ENCODE measurements around the gene FGF1. TPM values are rescaled to one million over a fixed set of nuclear protein-coding genes. Genes with fewer than 3 reads are reported as not detected.

Gene FGF1
- total and polyA plus RNA-seq, 2 of the 4 experiments (the other 2 are of a cell fraction), result 7.6 to 7.7 TPM

- WGBS, 2 experiments (ENCODE audit: extremely low coverage in 2 of 2, insufficient read length in 1 of 2), result no CpG with 5 or more reads among the region's 5 CpGs
- Histone ChIP-seq H3K4me3 (ENCODE audit: insufficient read depth, low read depth, low read length) (no peak overlapping the region), H2AK9ac (replicated peaks; ENCODE audit: low read depth, low read length, poor library complexity) (peak overlapping the region; percentile 74), H2BK20ac (ENCODE audit: low read depth, low read length) (peak overlapping the region; percentile 90), H3K4ac (ENCODE audit: low read depth, low read length) (peak overlapping the region; percentile 28; the same call in 1 of the 2 replicates), H3K14ac (replicated peaks; ENCODE audit: low read depth, low read length) (peak overlapping the region; percentile 30; the same call in 1 of the 2 replicates), H3K36me3 (ENCODE audit: control insufficient read depth, insufficient read depth, low read length) (no peaks in the 10 kb centered on the region), H3K27me3 (ENCODE audit: control insufficient read depth, insufficient read depth, low read length) (no peaks in the 10 kb centered on the region), H2AFZ (replicated peaks; ENCODE audit: low read length, poor library complexity) (peak overlapping the region; percentile 79), H3K56ac (ENCODE audit: extremely low read depth, insufficient read depth, low read length) (no peak overlapping the region; the same call in 1 of the 2 replicates), H4K5ac (ENCODE audit: low read depth, low read length) (no peak overlapping the region), H4K20me1 (ENCODE audit: insufficient read depth, low read length) (no peaks in the 10 kb centered on the region), H3K79me1 (ENCODE audit: low read depth in 1 of 2, low read length in 2 of 2) (peaks cover 0 to 38% of the 10 kb centered on the region in 2 experiments; a peak in 2 of 4 replicates), H3K27ac (ENCODE audit: insufficient read depth, low read length) (no peak overlapping the region), H3K9me3 (ENCODE audit: control insufficient read depth, insufficient read depth, low read length) (no peaks in the 10 kb centered on the region), H3K9me1 (ENCODE audit: insufficient read depth, low read length) (peaks cover 17% of the 10 kb centered on the region), H2BK15ac (ENCODE audit: low read depth, low read length) (peak overlapping the region; percentile 49; the same call in 1 of the 3 replicates), H2BK120ac (ENCODE audit: low read depth, low read length) (peak overlapping the region; percentile 73), H3K4me2 (ENCODE audit: low read depth, low read length) (no peak overlapping the region), H4K8ac (ENCODE audit: low read depth in 2 of 2, low read length in 2 of 2) (peak overlapping the region in 1 of 2 experiments; percentile 88; a peak in 2 of 4 replicates), H3K9ac (ENCODE audit: low read depth, low read length) (no peak overlapping the region), H2AK5ac (ENCODE audit: low read depth, low read length) (peak overlapping the region; percentile 40; the same call in 1 of the 2 replicates), H3K18ac (ENCODE audit: low read depth, low read length) (no peak overlapping the region), H4K91ac (ENCODE audit: insufficient read depth, low read depth, low read length) (peak overlapping the region; percentile 41; the same call in 1 of the 2 replicates), H3K4me1 (ENCODE audit: control insufficient read depth, insufficient read depth, low read length) (peaks cover 17% of the 10 kb centered on the region), H2BK5ac (ENCODE audit: low read depth, low read length, poor library complexity, severe bottlenecking) (peak overlapping the region; percentile 25), H3K23ac (ENCODE audit: low read depth, low read length) (no peak overlapping the region)
- POLR2A ChIA-PET (ENCODE audit: unreplicated experiment), result no interaction called here
- CTCF ChIA-PET, result interaction anchor here (0.6 to 3.0 kb wide), 13 partner anchors 9 to 401 kb away, joined by 3 to 15 read pairs (median 4); partner anchors contain the start of gene SPRY4
- no TSS peak for BruUV-seq (replicated peaks)
- in situ Hi-C loops (cut with MboI; ENCODE audit: low sequenced_read_pairs) (loop anchor here (5.0 kb wide), 2 partner anchors 227 to 392 kb away; no protein-coding TSS in a partner anchor), intact Hi-C loops (cut with micrococcal nuclease) (loop anchor here (1.0 to 10.0 kb wide), 7 partner anchors 104 to 537 kb away; partner anchors contain the start of gene GNPDA1), dilution Hi-C loops (cut with HindIII; ENCODE audit: low sequenced_read_pairs, unreplicated experiment) (loop anchor here (25.0 kb wide), 1 partner anchor 412 kb away; no protein-coding TSS in a partner anchor)
- ATAC-seq (ENCODE audit: low read depth) (peak; percentile 92), DNase-seq (peak; percentile 97)
- TF ChIP-seq RFX5 (IDR thresholded peaks at IDR 0.05; ENCODE audit: low read depth, low read length), result no peak
- no peak for TF ChIP-seq MXI1 (IDR thresholded peaks at IDR 0.05; ENCODE audit: borderline replicate concordance, low read depth, low read length)
- TF ChIP-seq RCOR1 (IDR thresholded peaks at IDR 0.05; ENCODE audit: insufficient replicate concordance, low read length), result peak; percentile 69
- TF ChIP-seq CHD1 (IDR thresholded peaks at IDR 0.05; ENCODE audit: low read depth, low read length), result no peak
- 0 out of 2 replicates have a peak, but pooled peaks have one; percentile 8 for TF ChIP-seq FOS (IDR thresholded peaks at IDR 0.05; ENCODE audit: low read depth, low read length)
- TF ChIP-seq POLR2A (IDR thresholded peaks at IDR 0.05; ENCODE audit: low read depth, low read length), result 0 out of 2 replicates have a peak, but pooled peaks have one; percentile 40
- no peak for TF ChIP-seq MAFK (IDR thresholded peaks at IDR 0.05; ENCODE audit: low read depth, low read length)
- peak; percentile 99 for TF ChIP-seq RAD21 (IDR thresholded peaks at IDR 0.05; ENCODE audit: low read length)
- TF ChIP-seq CTCF (conservative IDR thresholded peaks at IDR 0.05; ENCODE audit: low read depth, low read length), result peak; percentile 99
- TF ChIP-seq, protein P1, sequence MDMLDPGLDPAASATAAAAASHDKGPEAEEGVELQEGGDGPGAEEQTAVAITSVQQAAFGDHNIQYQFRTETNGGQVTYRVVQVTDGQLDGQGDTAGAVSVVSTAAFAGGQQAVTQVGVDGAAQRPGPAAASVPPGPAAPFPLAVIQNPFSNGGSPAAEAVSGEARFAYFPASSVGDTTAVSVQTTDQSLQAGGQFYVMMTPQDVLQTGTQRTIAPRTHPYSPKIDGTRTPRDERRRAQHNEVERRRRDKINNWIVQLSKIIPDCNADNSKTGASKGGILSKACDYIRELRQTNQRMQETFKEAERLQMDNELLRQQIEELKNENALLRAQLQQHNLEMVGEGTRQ (IDR thresholded peaks at IDR 0.05; ENCODE audit: low read depth, low read length), result no peak
- TF ChIP-seq ELK1 (IDR thresholded peaks at IDR 0.05; ENCODE audit: borderline replicate concordance, low read depth, low read length), result no peak
- TF ChIP-seq NFE2L2 (IDR thresholded peaks at IDR 0.05; ENCODE audit: low read depth, low read length), result no peak
- TF ChIP-seq MAZ (IDR thresholded peaks at IDR 0.05; ENCODE audit: borderline replicate concordance, low read depth, low read length), result 0 out of 2 replicates have a peak, but pooled peaks have one; percentile 33
- TF ChIP-seq BHLHE40 (IDR thresholded peaks at IDR 0.05; ENCODE audit: low read depth, low read length), result no peak
These were observed 137.1 kb downstream of the FGF1 start for GRCh38 chr5:142548739-142549275.
